ENCODE data around the gene MYO1E.

The MYO1E gene

DNA sequence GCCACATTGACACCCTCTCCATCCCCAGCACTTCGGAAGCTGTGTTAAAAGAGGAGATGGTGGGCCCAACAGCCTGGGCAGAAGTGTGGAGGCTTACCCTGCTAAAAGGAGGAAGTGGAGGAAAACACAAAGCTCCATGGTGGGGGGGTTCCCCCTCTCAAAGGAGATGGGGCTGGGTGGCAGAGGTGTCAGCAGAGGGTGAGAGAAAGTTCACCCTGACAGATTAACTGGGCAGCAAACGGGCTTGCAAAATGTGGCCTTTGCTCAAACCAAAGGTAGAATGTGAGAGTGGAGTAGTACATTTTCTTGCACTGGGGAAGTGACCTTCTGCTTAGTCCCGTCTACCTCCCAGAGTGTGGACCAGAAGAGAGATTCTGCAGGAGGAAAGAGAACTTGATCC, 44.7 kb downstream of the MYO1E start:
- Histone ChIP-seq H3K9me3 (ENCODE audit: control insufficient read depth, low read length) (no peaks in the 10 kb centered on the region), H3K27ac (ENCODE audit: insufficient read depth, low read length, poor library complexity, severe bottlenecking) (no peak overlapping the region), H3K4me1 (ENCODE audit: control insufficient read depth, insufficient read depth, low read length, poor library complexity, severe bottlenecking) (no peaks in the 10 kb centered on the region), H3K27me3 (replicated peaks; ENCODE audit: control insufficient read depth, insufficient read depth, low read length, poor library complexity, severe bottlenecking) (no peaks in the 10 kb centered on the region), H3K4me3 (ENCODE audit: insufficient read depth, low read depth, low read length, poor library complexity, severe bottlenecking) (no peak overlapping the region), H3K36me3 (ENCODE audit: control insufficient read depth, insufficient read depth, low read length) (no peaks in the 10 kb centered on the region)
- no peak for DNase-seq

DNA sequence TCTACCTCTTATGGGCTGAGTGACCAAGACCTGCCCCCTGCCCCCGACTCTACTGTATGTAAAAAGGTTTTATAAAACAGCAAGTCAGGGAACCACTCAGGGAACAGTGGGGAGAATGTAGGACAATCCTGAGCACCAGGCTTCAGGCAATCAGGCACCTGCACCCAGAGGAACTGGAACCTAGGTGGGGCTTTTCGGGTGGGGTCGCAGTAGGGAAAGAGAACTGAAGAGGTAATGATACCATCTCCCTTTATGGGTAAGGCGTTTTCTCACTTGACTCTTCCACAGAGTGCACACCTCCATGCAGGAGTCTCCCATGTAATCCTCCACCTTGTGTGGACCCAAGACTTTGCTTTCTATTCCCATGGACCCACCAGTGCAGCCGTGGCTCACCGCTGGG, 45.8 kb downstream of the MYO1E start:
- H3K27ac ChIP-seq (ENCODE audit: insufficient read depth, low read length, poor library complexity, severe bottlenecking) = no peak overlapping the region
- no peak overlapping the region for H3K4me3 ChIP-seq (ENCODE audit: insufficient read depth, low read depth, low read length, poor library complexity, severe bottlenecking)
- DNase-seq = no peak
- no peaks in the 10 kb centered on the region for H3K9me3 ChIP-seq (ENCODE audit: control insufficient read depth, low read length)
- H3K36me3 ChIP-seq (ENCODE audit: control insufficient read depth, insufficient read depth, low read length) = no peaks in the 10 kb centered on the region
- no peaks in the 10 kb centered on the region for H3K27me3 ChIP-seq (replicated peaks; ENCODE audit: control insufficient read depth, insufficient read depth, low read length, poor library complexity, severe bottlenecking)
- no peaks in the 10 kb centered on the region for H3K4me1 ChIP-seq (ENCODE audit: control insufficient read depth, insufficient read depth, low read length, poor library complexity, severe bottlenecking)

DNA sequence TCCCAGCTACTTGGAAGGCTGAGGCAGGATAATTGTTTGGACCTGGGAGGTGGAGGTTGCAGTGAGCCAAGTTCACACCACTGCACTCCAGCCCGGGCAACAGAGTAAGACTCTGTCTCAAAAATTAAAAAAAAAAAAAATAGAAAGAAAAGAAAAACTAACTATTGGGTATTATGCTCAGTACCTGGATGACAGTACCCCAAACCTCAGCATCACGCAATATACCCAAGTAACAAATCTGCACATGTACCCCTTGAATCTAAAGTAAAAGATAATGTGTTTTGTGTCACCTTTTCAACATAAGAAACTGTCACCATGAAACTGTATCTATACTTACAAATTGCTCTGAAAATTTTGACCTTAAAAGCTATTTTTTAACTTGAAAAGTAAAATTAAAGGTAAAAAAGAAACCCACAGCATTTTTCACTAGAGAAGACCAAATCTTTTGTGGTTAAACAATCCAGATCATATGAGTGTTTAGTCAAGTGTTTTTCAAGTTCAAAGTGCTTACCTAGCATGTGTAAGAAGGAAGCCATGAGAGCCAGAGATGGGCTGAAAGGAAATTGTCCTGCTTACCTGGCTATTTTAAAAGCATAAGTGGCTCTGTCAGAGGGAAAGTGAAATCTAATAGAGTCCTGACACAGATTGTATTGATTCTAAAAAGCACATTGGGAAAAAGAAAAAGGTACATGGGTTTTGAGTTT, 50.5 kb downstream of the MYO1E start:
- H3K27ac ChIP-seq (ENCODE audit: insufficient read depth, low read length, poor library complexity, severe bottlenecking) = no peak overlapping the region
- H3K36me3 ChIP-seq (ENCODE audit: control insufficient read depth, insufficient read depth, low read length) = no peaks in the 10 kb centered on the region
- H3K4me1 ChIP-seq (ENCODE audit: control insufficient read depth, insufficient read depth, low read length, poor library complexity, severe bottlenecking) = no peaks in the 10 kb centered on the region
- no peaks in the 10 kb centered on the region for H3K27me3 ChIP-seq (replicated peaks; ENCODE audit: control insufficient read depth, insufficient read depth, low read length, poor library complexity, severe bottlenecking)
- no peak overlapping the region for H3K4me3 ChIP-seq (ENCODE audit: insufficient read depth, low read depth, low read length, poor library complexity, severe bottlenecking)
- no peak for DNase-seq
- no peaks in the 10 kb centered on the region for H3K9me3 ChIP-seq (ENCODE audit: control insufficient read depth, low read length)

DNA sequence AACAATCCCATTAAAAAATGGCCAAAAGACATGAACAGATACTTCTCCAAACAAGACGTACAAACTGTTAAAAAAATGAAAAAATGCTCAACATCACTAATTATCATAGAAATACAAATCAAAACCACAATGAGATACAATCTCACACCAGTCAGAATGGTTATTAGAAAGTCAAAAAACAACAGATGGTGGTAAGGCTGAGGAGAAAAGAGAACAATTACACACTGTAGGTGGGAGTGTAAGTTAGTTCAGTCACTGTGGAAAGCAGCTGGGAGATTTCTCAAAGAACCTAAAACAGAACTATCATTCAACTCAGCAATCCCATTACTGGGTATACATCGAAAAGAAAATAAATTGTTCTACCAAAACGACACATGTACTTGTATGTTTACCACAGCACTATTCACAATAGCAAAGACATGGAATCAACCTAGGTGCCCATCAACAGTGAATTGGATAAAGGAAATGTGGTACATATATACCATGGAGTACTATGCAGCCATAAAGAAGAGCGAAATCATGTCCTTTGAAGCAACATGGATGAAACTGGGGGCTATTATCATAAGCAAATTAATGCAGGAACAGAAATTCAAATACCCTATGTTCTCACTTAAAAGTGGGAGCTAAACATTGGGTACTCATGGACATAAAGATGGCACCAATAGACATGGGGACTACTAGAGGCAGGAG, 51.5 kb downstream of the MYO1E start:
- no peak for DNase-seq
- Histone ChIP-seq H3K27me3 (replicated peaks; ENCODE audit: control insufficient read depth, insufficient read depth, low read length, poor library complexity, severe bottlenecking) (no peaks in the 10 kb centered on the region), H3K27ac (ENCODE audit: insufficient read depth, low read length, poor library complexity, severe bottlenecking) (no peak overlapping the region), H3K36me3 (ENCODE audit: control insufficient read depth, insufficient read depth, low read length) (no peaks in the 10 kb centered on the region), H3K9me3 (ENCODE audit: control insufficient read depth, low read length) (no peaks in the 10 kb centered on the region), H3K4me1 (ENCODE audit: control insufficient read depth, insufficient read depth, low read length, poor library complexity, severe bottlenecking) (no peaks in the 10 kb centered on the region), H3K4me3 (ENCODE audit: insufficient read depth, low read depth, low read length, poor library complexity, severe bottlenecking) (no peak overlapping the region)

DNA sequence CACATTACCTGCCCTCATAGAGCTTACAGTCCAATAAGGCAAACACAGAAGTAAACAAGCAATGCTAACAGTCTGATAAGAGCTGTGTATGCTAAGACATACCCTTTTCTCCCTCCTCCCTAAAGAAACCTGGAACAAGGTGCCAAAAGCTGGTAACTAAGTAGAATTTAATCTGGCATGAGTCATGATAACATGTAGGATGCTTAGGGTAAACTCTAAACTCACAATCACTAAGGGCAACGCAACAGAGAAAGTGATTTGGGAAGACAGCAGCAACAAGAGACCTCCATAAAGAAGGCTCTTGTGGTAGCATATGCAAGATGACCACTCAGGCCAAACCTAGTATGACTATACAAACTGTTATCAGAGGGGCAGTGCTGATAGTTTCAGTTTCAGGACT, 55.5 kb downstream of the MYO1E start:
- Histone ChIP-seq H3K27ac (ENCODE audit: insufficient read depth, low read length, poor library complexity, severe bottlenecking) (no peak overlapping the region), H3K27me3 (replicated peaks; ENCODE audit: control insufficient read depth, insufficient read depth, low read length, poor library complexity, severe bottlenecking) (no peaks in the 10 kb centered on the region), H3K9me3 (ENCODE audit: control insufficient read depth, low read length) (no peaks in the 10 kb centered on the region), H3K4me1 (ENCODE audit: control insufficient read depth, insufficient read depth, low read length, poor library complexity, severe bottlenecking) (no peaks in the 10 kb centered on the region), H3K36me3 (ENCODE audit: control insufficient read depth, insufficient read depth, low read length) (no peaks in the 10 kb centered on the region), H3K4me3 (ENCODE audit: insufficient read depth, low read depth, low read length, poor library complexity, severe bottlenecking) (no peak overlapping the region)
- no peak for DNase-seq

DNA sequence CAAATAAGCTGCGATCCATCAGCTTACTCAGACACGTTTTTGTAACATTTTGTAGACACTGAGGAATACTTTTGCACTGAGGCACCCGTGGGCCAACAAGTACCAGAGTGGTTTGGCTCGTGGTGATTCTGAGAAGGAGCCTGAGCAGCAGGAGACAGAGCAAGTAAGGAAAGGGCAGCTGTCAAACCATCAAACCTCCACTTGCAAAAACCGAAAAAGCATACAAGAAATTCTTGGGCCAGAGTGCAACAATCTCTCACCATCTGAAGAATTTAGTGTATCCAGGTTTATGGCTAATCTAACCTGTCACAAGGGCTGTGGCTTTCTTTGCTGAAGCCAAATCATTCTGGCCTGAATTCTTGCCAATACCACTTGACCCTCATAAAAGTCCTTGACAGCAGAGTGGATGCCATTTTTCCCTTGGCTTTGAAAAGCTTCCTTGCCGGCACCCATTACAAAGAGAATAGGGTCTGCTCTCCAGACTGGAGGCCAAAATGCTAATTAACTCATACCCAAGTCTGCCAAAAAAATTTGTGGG, 56.7 kb downstream of the MYO1E start:
- Histone ChIP-seq H3K27ac (ENCODE audit: insufficient read depth, low read length, poor library complexity, severe bottlenecking) (no peak overlapping the region), H3K27me3 (replicated peaks; ENCODE audit: control insufficient read depth, insufficient read depth, low read length, poor library complexity, severe bottlenecking) (no peaks in the 10 kb centered on the region)

DNA sequence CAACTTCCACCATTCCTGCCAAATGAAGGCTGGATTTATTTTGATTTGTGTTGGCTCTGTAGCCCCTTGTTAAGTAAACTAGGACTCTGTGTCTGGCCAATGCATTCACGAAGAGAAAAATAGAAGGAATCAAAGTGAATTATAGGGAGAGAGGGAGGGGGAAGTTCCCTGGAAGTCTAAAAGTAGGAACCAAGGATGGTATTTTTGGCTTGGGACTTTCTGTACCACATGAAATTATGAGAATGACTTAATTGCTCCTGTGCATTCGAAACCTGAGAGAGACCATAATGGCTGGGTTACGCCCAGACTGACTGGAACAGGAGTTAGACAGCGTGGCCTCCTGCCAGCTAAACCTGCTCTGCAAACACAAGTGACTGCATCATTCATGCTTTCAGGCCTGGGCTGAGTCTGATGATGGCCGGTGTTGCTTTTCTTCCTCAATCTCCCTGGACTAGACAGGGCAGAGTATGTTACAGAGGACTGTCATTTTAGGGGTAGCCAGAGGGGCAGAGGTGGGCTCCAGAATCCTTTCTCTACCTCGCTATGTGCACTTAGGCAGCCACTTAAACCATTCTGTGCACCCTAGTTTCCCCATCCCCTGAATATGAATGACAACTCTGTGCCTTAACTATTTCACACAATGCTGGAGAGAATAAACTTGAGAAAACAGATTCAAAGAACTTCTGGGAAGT, 58.9 kb downstream of the MYO1E start:
- no peak for DNase-seq
- H3K4me3 ChIP-seq (ENCODE audit: insufficient read depth, low read depth, low read length, poor library complexity, severe bottlenecking) = no peak overlapping the region
- no peaks in the 10 kb centered on the region for H3K4me1 ChIP-seq (ENCODE audit: control insufficient read depth, insufficient read depth, low read length, poor library complexity, severe bottlenecking)
- H3K27ac ChIP-seq (ENCODE audit: insufficient read depth, low read length, poor library complexity, severe bottlenecking) = no peak overlapping the region
- no peaks in the 10 kb centered on the region for H3K36me3 ChIP-seq (ENCODE audit: control insufficient read depth, insufficient read depth, low read length)
- H3K9me3 ChIP-seq (ENCODE audit: control insufficient read depth, low read length) = no peaks in the 10 kb centered on the region
- no peaks in the 10 kb centered on the region for H3K27me3 ChIP-seq (replicated peaks; ENCODE audit: control insufficient read depth, insufficient read depth, low read length, poor library complexity, severe bottlenecking)

More for the DNA sequence above, 56.7 kb downstream of the MYO1E start:
- Histone ChIP-seq H3K4me1 (ENCODE audit: control insufficient read depth, insufficient read depth, low read length, poor library complexity, severe bottlenecking) (no peaks in the 10 kb centered on the region), H3K36me3 (ENCODE audit: control insufficient read depth, insufficient read depth, low read length) (no peaks in the 10 kb centered on the region), H3K4me3 (ENCODE audit: insufficient read depth, low read depth, low read length, poor library complexity, severe bottlenecking) (no peak overlapping the region), H3K9me3 (ENCODE audit: control insufficient read depth, low read length) (no peaks in the 10 kb centered on the region)
- no peak for DNase-seq

DNA sequence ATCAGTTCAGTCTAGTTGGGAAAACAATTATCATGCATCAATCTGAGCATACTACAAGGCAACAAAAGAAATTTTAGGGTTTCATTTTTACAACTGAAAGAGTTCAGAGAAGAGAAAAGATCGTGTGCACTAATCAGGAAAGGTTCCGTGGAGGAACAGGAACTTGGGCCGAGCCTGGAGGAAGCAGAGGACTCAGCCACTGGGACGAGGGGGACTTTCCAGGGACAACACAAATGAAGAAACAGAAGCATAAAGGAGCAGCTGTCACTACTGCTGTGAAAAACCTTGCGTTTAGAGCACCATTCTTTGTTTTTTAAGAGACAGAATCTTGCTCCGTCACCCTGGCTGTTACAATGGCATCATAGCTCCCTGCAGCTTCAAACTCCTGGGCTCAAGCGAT, 60.5 kb downstream of the MYO1E start:
- H3K27me3 ChIP-seq (replicated peaks; ENCODE audit: control insufficient read depth, insufficient read depth, low read length, poor library complexity, severe bottlenecking) = no peaks in the 10 kb centered on the region
- H3K27ac ChIP-seq (ENCODE audit: insufficient read depth, low read length, poor library complexity, severe bottlenecking) = no peak overlapping the region
- no peaks in the 10 kb centered on the region for H3K4me1 ChIP-seq (ENCODE audit: control insufficient read depth, insufficient read depth, low read length, poor library complexity, severe bottlenecking)

DNA sequence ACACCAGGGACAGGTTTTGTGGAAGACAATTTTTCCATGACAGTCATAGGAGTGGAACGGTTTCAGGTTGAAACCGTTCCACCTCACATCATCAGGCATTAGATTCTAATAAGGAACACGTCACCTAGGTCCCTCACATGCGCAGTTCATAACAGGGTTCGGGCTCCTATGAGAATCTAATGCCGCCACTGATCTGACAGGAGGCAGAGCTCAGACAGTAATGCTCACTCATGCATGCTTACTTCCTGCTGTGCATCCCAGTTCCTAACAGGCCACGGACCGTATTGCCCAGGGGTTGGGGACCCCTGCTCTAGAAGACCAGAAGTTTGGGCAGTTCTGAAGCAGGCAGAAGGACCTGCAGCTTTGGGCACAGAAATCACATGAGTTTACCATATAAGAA, 61.5 kb downstream of the MYO1E start:
- Histone ChIP-seq H3K27me3 (replicated peaks; ENCODE audit: control insufficient read depth, insufficient read depth, low read length, poor library complexity, severe bottlenecking) (no peaks in the 10 kb centered on the region), H3K9me3 (ENCODE audit: control insufficient read depth, low read length) (no peaks in the 10 kb centered on the region), H3K4me1 (ENCODE audit: control insufficient read depth, insufficient read depth, low read length, poor library complexity, severe bottlenecking) (no peaks in the 10 kb centered on the region), H3K27ac (ENCODE audit: insufficient read depth, low read length, poor library complexity, severe bottlenecking) (no peak overlapping the region), H3K4me3 (ENCODE audit: insufficient read depth, low read depth, low read length, poor library complexity, severe bottlenecking) (no peak overlapping the region), H3K36me3 (ENCODE audit: control insufficient read depth, insufficient read depth, low read length) (no peaks in the 10 kb centered on the region)
- no peak for DNase-seq

More for the DNA sequence above, 60.5 kb downstream of the MYO1E start:
- DNase-seq = no peak
- no peaks in the 10 kb centered on the region for H3K36me3 ChIP-seq (ENCODE audit: control insufficient read depth, insufficient read depth, low read length)
- no peak overlapping the region for H3K4me3 ChIP-seq (ENCODE audit: insufficient read depth, low read depth, low read length, poor library complexity, severe bottlenecking)
- no peaks in the 10 kb centered on the region for H3K9me3 ChIP-seq (ENCODE audit: control insufficient read depth, low read length)

DNA sequence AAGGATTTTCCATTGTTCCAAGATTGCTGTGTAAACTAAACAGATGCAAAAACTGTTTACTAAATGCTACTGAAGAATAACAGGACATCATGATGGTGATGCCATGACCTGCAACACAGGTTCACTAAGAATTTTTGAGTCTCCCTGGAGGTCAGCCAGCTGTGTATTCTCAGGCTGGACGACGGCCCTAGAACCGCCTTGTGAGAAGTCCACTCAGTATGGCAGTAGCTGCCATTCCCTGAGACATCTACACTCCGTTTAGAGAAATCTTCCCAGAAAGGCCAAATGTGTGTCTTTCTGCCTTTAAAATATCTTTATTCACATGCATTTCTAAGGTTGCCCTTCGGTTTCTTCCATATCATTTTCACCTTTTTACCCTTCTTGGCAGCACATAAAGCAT, 63.3 kb downstream of the MYO1E start:
- no peaks in the 10 kb centered on the region for H3K36me3 ChIP-seq (ENCODE audit: control insufficient read depth, insufficient read depth, low read length)
- no peaks in the 10 kb centered on the region for H3K4me1 ChIP-seq (ENCODE audit: control insufficient read depth, insufficient read depth, low read length, poor library complexity, severe bottlenecking)
- no peaks in the 10 kb centered on the region for H3K9me3 ChIP-seq (ENCODE audit: control insufficient read depth, low read length)
- no peak overlapping the region for H3K27ac ChIP-seq (ENCODE audit: insufficient read depth, low read length, poor library complexity, severe bottlenecking)
- no peak for DNase-seq
- H3K4me3 ChIP-seq (ENCODE audit: insufficient read depth, low read depth, low read length, poor library complexity, severe bottlenecking) = no peak overlapping the region
- no peaks in the 10 kb centered on the region for H3K27me3 ChIP-seq (replicated peaks; ENCODE audit: control insufficient read depth, insufficient read depth, low read length, poor library complexity, severe bottlenecking)

Measured in effector memory CD4-positive, alpha-beta T cell (primary cell).